ENCODE data around the gene ATP6V0A1. TPM values are rescaled to one million over a fixed set of nuclear protein-coding genes. Genes with fewer than 3 reads are reported as not detected.

Gene ATP6V0A1
- polyA plus RNA-seq, 4 donors, result 38.7 to 125 (median 69.2) TPM

- peaks cover 0 to under 1% (median 0%) of the 10 kb centered on the region in 3 donors for H3K36me3 ChIP-seq (ENCODE audit: control insufficient read depth in 3 of 3, insufficient read depth in 2 of 3, low read depth in 1 of 3, low read length in 3 of 3)
- H3K27me3 ChIP-seq (ENCODE audit: control insufficient read depth in 3 of 3, insufficient read depth in 3 of 3, low read length in 3 of 3), result peaks cover 0 to 44% (median 4%) of the 10 kb centered on the region in 3 donors
- no peaks in the 10 kb centered on the region for H3K9me3 ChIP-seq (ENCODE audit: control insufficient read depth in 2 of 2, insufficient read depth in 1 of 2, low read depth in 1 of 2, low read length in 1 of 2)
- DNase-seq, result no peak
- 82 to 88% (median 83%) methylated on average over 4 of the region's 4 CpGs for WGBS, 3 donors
- no peak overlapping the region for H3K4me3 ChIP-seq (ENCODE audit: low read depth in 1 of 3, low read length in 3 of 3)
- H3K27ac ChIP-seq (ENCODE audit: low read depth in 1 of 3, low read length in 2 of 3), result no peak overlapping the region
- peaks cover 0 to 22% (median 2%) of the 10 kb centered on the region in 3 donors for H3K4me1 ChIP-seq (ENCODE audit: control insufficient read depth in 3 of 3, insufficient read depth in 2 of 3, low read depth in 1 of 3, low read length in 2 of 3)
- FAIRE-seq, result no peak
These were observed 33.6 kb upstream of the ATP6V0A1 start for GRCh38 chr17:42424991-42425610.

- Histone ChIP-seq H3K27ac (ENCODE audit: low read depth in 1 of 3, low read length in 2 of 3) (no peak overlapping the region), H3K9me3 (ENCODE audit: control insufficient read depth in 2 of 2, insufficient read depth in 1 of 2, low read depth in 1 of 2, low read length in 1 of 2) (no peaks in the 10 kb centered on the region), H3K36me3 (ENCODE audit: control insufficient read depth in 3 of 3, insufficient read depth in 2 of 3, low read depth in 1 of 3, low read length in 3 of 3) (no peaks in the 10 kb centered on the region), H3K27me3 (ENCODE audit: control insufficient read depth in 3 of 3, insufficient read depth in 3 of 3, low read length in 3 of 3) (peaks cover 0 to 11% (median 0%) of the 10 kb centered on the region in 3 donors), H3K4me1 (ENCODE audit: control insufficient read depth in 3 of 3, insufficient read depth in 2 of 3, low read depth in 1 of 3, low read length in 2 of 3) (peaks cover 0 to 23% (median 0%) of the 10 kb centered on the region in 3 donors), H3K4me3 (ENCODE audit: low read depth in 1 of 3, low read length in 3 of 3) (no peak overlapping the region)
- 28 to 55% (median 45%) methylated on average over 4 of the region's 4 CpGs for WGBS, 3 donors
- FAIRE-seq (no peak), DNase-seq (peak; percentile 70 to 75)
These were observed 30.3 kb upstream of the ATP6V0A1 start for GRCh38 chr17:42428141-42428944.

GRCh38 chr17:42429726-42430447 lies 28.8 kb upstream of the ATP6V0A1 start:
- no peak for FAIRE-seq
- Histone ChIP-seq H3K9me3 (ENCODE audit: control insufficient read depth in 2 of 2, insufficient read depth in 1 of 2, low read depth in 1 of 2, low read length in 1 of 2) (no peaks in the 10 kb centered on the region), H3K36me3 (ENCODE audit: control insufficient read depth in 3 of 3, insufficient read depth in 2 of 3, low read depth in 1 of 3, low read length in 3 of 3) (no peaks in the 10 kb centered on the region), H3K27me3 (ENCODE audit: control insufficient read depth in 3 of 3, insufficient read depth in 3 of 3, low read length in 3 of 3) (peaks cover 0 to 5% (median 0%) of the 10 kb centered on the region in 3 donors), H3K4me3 (ENCODE audit: low read depth in 1 of 3, low read length in 3 of 3) (no peak overlapping the region), H3K27ac (ENCODE audit: low read depth in 1 of 3, low read length in 2 of 3) (no peak overlapping the region), H3K4me1 (ENCODE audit: control insufficient read depth in 3 of 3, insufficient read depth in 2 of 3, low read depth in 1 of 3, low read length in 2 of 3) (peaks cover 0 to 16% (median 0%) of the 10 kb centered on the region in 3 donors)
- 43 to 61% (median 52%) methylated on average over 3 of the region's 3 CpGs for WGBS, 3 donors
- no peak for DNase-seq

GRCh38 chr17:42431758-42432161 lies 26.9 kb upstream of the ATP6V0A1 start:
- no peak overlapping the region for H3K27ac ChIP-seq (ENCODE audit: low read depth in 1 of 3, low read length in 2 of 3)
- DNase-seq (no peak), FAIRE-seq (no peak)
- H3K27me3 ChIP-seq (ENCODE audit: control insufficient read depth in 3 of 3, insufficient read depth in 3 of 3, low read length in 3 of 3), result no peaks in the 10 kb centered on the region
- no peak overlapping the region for H3K4me3 ChIP-seq (ENCODE audit: low read depth in 1 of 3, low read length in 3 of 3)
- H3K36me3 ChIP-seq (ENCODE audit: control insufficient read depth in 3 of 3, insufficient read depth in 2 of 3, low read depth in 1 of 3, low read length in 3 of 3), result no peaks in the 10 kb centered on the region
- H3K4me1 ChIP-seq (ENCODE audit: control insufficient read depth in 3 of 3, insufficient read depth in 2 of 3, low read depth in 1 of 3, low read length in 2 of 3), result peaks cover 0 to 16% (median 0%) of the 10 kb centered on the region in 3 donors
- no peaks in the 10 kb centered on the region for H3K9me3 ChIP-seq (ENCODE audit: control insufficient read depth in 2 of 2, insufficient read depth in 1 of 2, low read depth in 1 of 2, low read length in 1 of 2)
- WGBS, 3 donors, result 61 to 69% (median 62%) methylated on average over 3 of the region's 3 CpGs

- FAIRE-seq (no peak), DNase-seq (peak in 1 of 2 donors; percentile 35)
- Histone ChIP-seq H3K9me3 (ENCODE audit: control insufficient read depth in 2 of 2, insufficient read depth in 1 of 2, low read depth in 1 of 2, low read length in 1 of 2) (no peaks in the 10 kb centered on the region), H3K4me3 (ENCODE audit: low read depth in 1 of 3, low read length in 3 of 3) (no peak overlapping the region), H3K4me1 (ENCODE audit: control insufficient read depth in 3 of 3, insufficient read depth in 2 of 3, low read depth in 1 of 3, low read length in 2 of 3) (peaks cover 0 to 9% (median 0%) of the 10 kb centered on the region in 3 donors), H3K27me3 (ENCODE audit: control insufficient read depth in 3 of 3, insufficient read depth in 3 of 3, low read length in 3 of 3) (no peaks in the 10 kb centered on the region), H3K36me3 (ENCODE audit: control insufficient read depth in 3 of 3, insufficient read depth in 2 of 3, low read depth in 1 of 3, low read length in 3 of 3) (no peaks in the 10 kb centered on the region), H3K27ac (ENCODE audit: low read depth in 1 of 3, low read length in 2 of 3) (peak overlapping the region; percentile 8 to 32 (median 11))
- WGBS, 3 donors, result 47 to 74% (median 71%) methylated on average over 6 of the region's 6 CpGs
These were observed 22.3 kb upstream of the ATP6V0A1 start for GRCh38 chr17:42436391-42436790.

- 81 to 83% (median 83%) methylated on average over 9 of the region's 9 CpGs for WGBS, 3 donors
- Histone ChIP-seq H3K27ac (ENCODE audit: low read depth in 1 of 3, low read length in 2 of 3) (no peak overlapping the region), H3K4me1 (ENCODE audit: control insufficient read depth in 3 of 3, insufficient read depth in 2 of 3, low read depth in 1 of 3, low read length in 2 of 3) (peaks cover 0 to 12% (median 0%) of the 10 kb centered on the region in 3 donors), H3K4me3 (ENCODE audit: low read depth in 1 of 3, low read length in 3 of 3) (no peak overlapping the region), H3K36me3 (ENCODE audit: control insufficient read depth in 3 of 3, insufficient read depth in 2 of 3, low read depth in 1 of 3, low read length in 3 of 3) (no peaks in the 10 kb centered on the region), H3K9me3 (ENCODE audit: control insufficient read depth in 2 of 2, insufficient read depth in 1 of 2, low read depth in 1 of 2, low read length in 1 of 2) (no peaks in the 10 kb centered on the region), H3K27me3 (ENCODE audit: control insufficient read depth in 3 of 3, insufficient read depth in 3 of 3, low read length in 3 of 3) (no peaks in the 10 kb centered on the region)
- FAIRE-seq, result no peak
- DNase-seq, result peak in 1 of 2 donors; percentile 56
These were observed 19.8 kb upstream of the ATP6V0A1 start for GRCh38 chr17:42438600-42439567.

- no peak overlapping the region for H3K4me3 ChIP-seq (ENCODE audit: low read depth in 1 of 3, low read length in 3 of 3)
- DNase-seq (peak; percentile 61 to 79), FAIRE-seq (no peak)
- H3K36me3 ChIP-seq (ENCODE audit: control insufficient read depth in 3 of 3, insufficient read depth in 2 of 3, low read depth in 1 of 3, low read length in 3 of 3), result no peaks in the 10 kb centered on the region
- H3K27ac ChIP-seq (ENCODE audit: low read depth in 1 of 3, low read length in 2 of 3), result peak overlapping the region in 1 of 3 donors; percentile 45
- H3K27me3 ChIP-seq (ENCODE audit: control insufficient read depth in 3 of 3, insufficient read depth in 3 of 3, low read length in 3 of 3), result no peaks in the 10 kb centered on the region
- peaks cover 0 to 12% (median 0%) of the 10 kb centered on the region in 3 donors for H3K4me1 ChIP-seq (ENCODE audit: control insufficient read depth in 3 of 3, insufficient read depth in 2 of 3, low read depth in 1 of 3, low read length in 2 of 3)
- H3K9me3 ChIP-seq (ENCODE audit: control insufficient read depth in 2 of 2, insufficient read depth in 1 of 2, low read depth in 1 of 2, low read length in 1 of 2), result no peaks in the 10 kb centered on the region
- WGBS, 3 donors, result 10 to 52% (median 21%) methylated on average over 7 of the region's 7 CpGs
These were observed 17.1 kb upstream of the ATP6V0A1 start for GRCh38 chr17:42441371-42442195.

All from small intestine (tissue), 7 donors.